Mononuclear cell (primary cell): ENCODE results near the gene LDB3. TPM values are rescaled to one million over a fixed set of nuclear protein-coding genes. Genes with fewer than 3 reads are reported as not detected.

Source experiments
- H3K27me3 ChIP-seq: 2 replicates; pipeline ENCODE4 v1.6.0; 2011; ENCODE audit warnings: low read length, control low read depth; ENCODE audit not compliant: insufficient read depth
- H3K4me1 ChIP-seq: 2 replicates; pipeline ENCODE4 v1.5.1; 2011; ENCODE audit warnings: mild to moderate bottlenecking, low read length, control low read depth; ENCODE audit not compliant: insufficient read depth
- H3K4me3 ChIP-seq: 2 replicates; pipeline ENCODE4 v1.5.1; 2011; ENCODE audit warnings: mild to moderate bottlenecking, low read length, moderate library complexity
- H3K9me3 ChIP-seq: 2 replicates; pipeline ENCODE4 v1.5.1; 2011; ENCODE audit warnings: low read depth, mild to moderate bottlenecking, control low read depth, low read length
- total RNA-seq: library from RNA; depleted of rRNA; stranded (reverse); fragments of >200 nt; gene quantifications from one replicate; pipeline ENCODE4 v1.2.3, GENCODE V29; 2012

Gene LDB3
- total RNA-seq, 1 donor = not detected

GRCh38 chr10:86647773-86648703 lies 20.3 kb upstream of the LDB3 start:
- H3K9me3 ChIP-seq = no peaks in the 10 kb centered on the region
- no peaks in the 10 kb centered on the region for H3K4me1 ChIP-seq

GRCh38 chr10:86648704-86649427 lies 19.4 kb upstream of the LDB3 start:
- Histone ChIP-seq H3K9me3 (no peaks in the 10 kb centered on the region), H3K27me3 (no peaks in the 10 kb centered on the region), H3K4me3 (no peak overlapping the region), H3K4me1 (no peaks in the 10 kb centered on the region)

More at GRCh38 chr10:86647773-86648703, 20.3 kb upstream of the LDB3 start:
- Histone ChIP-seq H3K4me3 (no peak overlapping the region), H3K27me3 (no peaks in the 10 kb centered on the region)

DNA sequence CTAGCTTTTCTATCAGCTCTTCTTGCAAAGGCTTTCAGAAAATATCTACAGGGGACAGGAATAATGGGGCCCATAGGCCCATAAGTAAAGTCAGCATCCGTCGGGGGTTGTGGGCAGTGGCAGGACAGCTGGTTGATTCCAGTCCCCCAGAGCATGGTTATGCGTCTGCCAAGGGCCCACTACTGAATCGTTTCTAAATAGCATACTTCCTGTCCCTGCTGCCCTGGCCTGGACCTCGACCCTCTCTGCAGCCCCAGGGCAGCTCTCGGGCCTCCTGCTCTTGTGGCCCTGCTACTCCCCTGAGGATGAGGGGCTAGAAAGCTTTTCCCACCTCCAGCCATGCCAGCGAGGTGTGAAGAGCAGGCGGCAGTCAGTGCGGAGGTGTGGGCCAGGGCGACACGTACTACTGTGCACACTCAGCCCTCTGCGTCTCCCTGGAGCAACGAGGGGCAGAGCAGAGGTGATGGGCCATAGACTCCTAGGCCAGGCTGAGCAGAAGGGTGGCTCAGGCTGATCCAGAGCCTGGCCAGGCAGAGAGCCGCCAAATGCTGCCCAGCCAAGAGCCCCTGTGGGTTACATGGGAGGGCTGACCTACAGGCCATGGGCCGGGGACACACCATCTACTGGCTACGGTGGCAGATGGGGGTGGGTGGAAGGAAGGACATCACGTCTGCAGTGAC lies 18.7 kb upstream of the LDB3 start:
- no peak overlapping the region for H3K4me3 ChIP-seq
- H3K9me3 ChIP-seq = no peaks in the 10 kb centered on the region
- H3K27me3 ChIP-seq = no peaks in the 10 kb centered on the region
- no peaks in the 10 kb centered on the region for H3K4me1 ChIP-seq

DNA sequence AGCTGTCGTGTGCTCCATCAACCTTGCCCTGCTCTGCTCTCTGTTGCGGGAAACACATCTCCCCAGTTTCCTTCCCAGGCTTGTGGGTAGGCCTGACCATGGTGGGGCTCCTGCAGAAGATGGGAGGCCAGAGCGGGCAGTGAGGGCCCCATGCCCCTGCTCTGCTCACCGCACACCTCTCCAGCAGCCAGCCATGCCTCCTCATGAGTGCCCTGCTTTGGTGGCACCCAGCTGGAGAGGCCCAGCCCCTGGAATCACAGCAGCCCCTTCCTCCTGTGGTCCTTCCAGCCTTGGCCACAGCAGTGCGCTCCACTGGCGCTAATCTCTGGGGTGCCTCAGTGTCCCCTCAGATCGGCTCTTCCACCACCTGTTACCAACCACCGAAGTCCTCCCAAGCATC lies 18.2 kb upstream of the LDB3 start:
- Histone ChIP-seq H3K9me3 (no peaks in the 10 kb centered on the region), H3K27me3 (no peaks in the 10 kb centered on the region), H3K4me1 (no peaks in the 10 kb centered on the region), H3K4me3 (no peak overlapping the region)

- H3K9me3 ChIP-seq = no peaks in the 10 kb centered on the region
- no peaks in the 10 kb centered on the region for H3K27me3 ChIP-seq
- no peaks in the 10 kb centered on the region for H3K4me1 ChIP-seq
- H3K4me3 ChIP-seq = no peak overlapping the region
These were observed 17.3 kb upstream of the LDB3 start for GRCh38 chr10:86651021-86651471.

GRCh38 chr10:86651631-86652331 lies 16.5 kb upstream of the LDB3 start:
- no peaks in the 10 kb centered on the region for H3K27me3 ChIP-seq
- no peaks in the 10 kb centered on the region for H3K9me3 ChIP-seq
- H3K4me3 ChIP-seq = no peak overlapping the region
- H3K4me1 ChIP-seq = no peaks in the 10 kb centered on the region

DNA sequence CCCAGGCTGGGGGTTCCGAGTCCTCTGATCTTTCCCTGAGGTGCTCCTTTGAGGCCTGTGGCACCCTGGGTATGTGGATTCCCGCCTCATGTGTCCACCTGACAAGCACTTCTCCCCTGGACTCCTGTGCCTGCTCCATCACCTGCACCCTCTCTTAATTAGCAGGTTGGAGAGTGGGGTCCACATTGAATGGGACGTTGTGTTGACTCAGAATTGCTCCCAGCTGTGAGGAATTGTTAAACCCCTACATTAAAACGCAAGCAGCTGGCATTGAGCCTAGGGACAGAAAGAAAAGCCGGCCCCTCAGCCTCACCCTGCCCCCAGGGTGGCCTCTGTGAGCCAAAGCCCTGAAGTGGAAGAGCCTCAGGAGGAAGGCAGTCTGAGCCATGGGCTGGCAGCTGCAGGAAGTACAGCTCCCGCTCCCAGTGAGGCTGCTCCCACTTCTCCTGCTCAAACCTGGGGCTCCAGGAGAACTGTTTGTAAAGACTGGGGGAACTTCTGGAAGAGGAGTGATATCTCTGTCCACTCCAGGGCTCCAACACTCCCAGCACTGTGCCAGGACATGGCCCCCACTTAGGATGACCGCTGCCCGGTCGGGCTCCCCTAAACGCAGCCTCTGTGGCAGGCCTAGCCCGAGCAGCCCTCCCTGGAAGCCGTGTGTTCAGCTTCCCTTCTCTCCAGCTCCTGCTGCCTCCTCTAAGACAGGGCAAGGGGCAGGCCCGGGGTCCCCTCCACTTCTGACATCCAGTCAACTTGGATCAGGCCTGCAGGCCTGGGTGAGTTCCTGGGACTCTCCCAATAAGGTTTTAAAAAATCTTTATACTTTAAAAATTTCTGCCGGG lies 15.7 kb upstream of the LDB3 start:
- Histone ChIP-seq H3K4me1 (no peaks in the 10 kb centered on the region), H3K4me3 (no peak overlapping the region), H3K9me3 (no peaks in the 10 kb centered on the region), H3K27me3 (no peaks in the 10 kb centered on the region)

DNA sequence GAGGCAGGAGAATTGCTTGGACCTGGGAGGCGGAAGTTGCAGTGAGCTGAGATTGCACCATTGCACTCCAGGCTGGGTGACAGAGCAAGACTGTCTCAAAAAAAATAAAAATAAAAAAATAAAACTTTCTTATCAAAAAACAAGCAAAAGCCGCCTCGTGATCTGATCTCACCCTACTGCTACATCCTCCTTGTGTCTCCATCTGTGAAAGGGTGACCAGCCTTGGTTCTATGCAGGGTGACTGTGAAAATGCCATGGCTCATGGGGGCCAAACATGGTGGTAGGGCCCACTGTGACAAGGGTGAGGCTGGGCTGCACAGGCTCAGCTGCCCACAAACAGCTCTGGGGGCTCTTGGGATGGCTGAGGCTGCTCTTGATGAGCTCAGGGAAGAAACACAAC lies 14.9 kb upstream of the LDB3 start:
- H3K27me3 ChIP-seq = no peaks in the 10 kb centered on the region
- H3K4me1 ChIP-seq = no peaks in the 10 kb centered on the region
- H3K9me3 ChIP-seq = no peaks in the 10 kb centered on the region
- H3K4me3 ChIP-seq = no peak overlapping the region

DNA sequence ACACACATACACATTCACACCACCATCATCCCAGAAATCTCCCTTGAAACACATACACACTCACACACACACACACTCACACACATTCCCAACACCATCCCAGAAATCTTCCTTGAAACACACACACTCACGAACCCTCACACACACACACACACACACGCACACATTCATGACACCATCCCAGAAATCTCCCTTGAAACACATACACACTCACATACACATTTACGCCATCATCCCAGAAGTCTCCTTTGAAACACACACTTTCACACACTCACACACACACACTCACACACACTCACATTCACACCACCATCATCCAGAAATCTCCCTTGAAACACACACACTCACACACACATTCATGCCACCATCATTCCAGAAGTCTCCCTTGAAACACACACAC lies 14.3 kb upstream of the LDB3 start:
- no peaks in the 10 kb centered on the region for H3K4me1 ChIP-seq
- no peaks in the 10 kb centered on the region for H3K27me3 ChIP-seq
- H3K4me3 ChIP-seq = no peak overlapping the region
- H3K9me3 ChIP-seq = no peaks in the 10 kb centered on the region

DNA sequence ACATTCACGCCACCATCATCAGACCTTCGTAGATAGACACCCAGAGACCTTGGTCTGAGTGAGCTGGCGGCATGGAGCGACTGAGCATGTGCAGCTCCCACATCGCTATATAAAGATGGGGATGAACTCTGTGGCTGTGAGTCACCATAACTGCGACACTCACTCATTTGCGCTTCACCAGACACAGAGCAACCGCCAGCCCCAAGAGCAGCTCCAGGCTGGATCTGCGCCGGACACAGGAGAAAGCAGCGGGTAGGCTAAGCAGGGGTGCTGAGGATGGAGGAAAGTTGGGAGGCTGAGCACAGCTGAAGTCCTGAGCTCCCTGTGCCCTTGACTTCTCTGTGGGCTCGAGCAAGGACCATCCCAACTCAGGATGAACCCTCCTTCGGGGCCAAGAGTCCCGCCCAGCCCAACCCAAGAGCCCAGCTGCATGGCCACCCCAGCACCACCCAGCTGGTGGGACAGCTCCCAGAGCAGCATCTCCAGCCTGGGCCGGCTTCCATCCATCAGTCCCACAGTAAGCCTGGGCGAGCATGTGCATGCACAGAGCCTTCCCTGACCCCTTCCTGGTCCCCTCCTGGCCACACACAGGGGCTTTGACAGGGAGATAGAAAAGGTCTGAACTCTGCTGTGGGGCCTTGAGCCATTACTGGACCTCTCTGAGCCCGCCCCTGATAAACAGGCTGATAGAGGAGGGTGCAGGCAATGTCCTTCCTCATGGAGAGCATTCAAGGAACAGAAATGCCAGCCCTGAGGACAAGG lies 13.7 kb upstream of the LDB3 start, which contains the start of gene OPN4:
Gene OPN4 (plus strand): TSS at position 137 of the 762 bp plus-strand sequence. CDS start 237 bp downstream, at position 374.
- H3K4me1 ChIP-seq = no peaks in the 10 kb centered on the region
- H3K27me3 ChIP-seq = no peaks in the 10 kb centered on the region
- H3K9me3 ChIP-seq = no peaks in the 10 kb centered on the region

DNA sequence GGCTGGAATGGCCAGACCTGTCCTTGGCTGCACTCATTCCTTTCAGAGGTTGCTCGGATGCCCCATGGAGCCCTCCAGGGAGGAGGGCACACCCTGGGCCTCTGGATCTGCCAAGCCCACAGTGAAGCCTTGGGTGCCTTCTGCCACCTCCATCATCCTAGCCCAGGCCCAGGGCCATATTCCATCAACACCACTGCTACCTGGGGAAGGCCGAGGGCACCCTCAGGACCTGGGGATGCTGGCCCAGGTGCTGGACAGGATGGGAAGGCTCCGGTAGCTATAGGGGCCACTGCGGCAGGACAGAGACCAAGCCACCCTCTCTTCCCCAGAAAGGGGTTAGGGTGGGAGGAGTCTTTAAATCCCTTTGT lies 13.2 kb upstream of the LDB3 start:
- no peaks in the 10 kb centered on the region for H3K4me1 ChIP-seq

More for the DNA sequence above, 13.7 kb upstream of the LDB3 start, which contains the start of gene OPN4:
- no peak within 1 kb of the TSS for H3K4me3 ChIP-seq

DNA sequence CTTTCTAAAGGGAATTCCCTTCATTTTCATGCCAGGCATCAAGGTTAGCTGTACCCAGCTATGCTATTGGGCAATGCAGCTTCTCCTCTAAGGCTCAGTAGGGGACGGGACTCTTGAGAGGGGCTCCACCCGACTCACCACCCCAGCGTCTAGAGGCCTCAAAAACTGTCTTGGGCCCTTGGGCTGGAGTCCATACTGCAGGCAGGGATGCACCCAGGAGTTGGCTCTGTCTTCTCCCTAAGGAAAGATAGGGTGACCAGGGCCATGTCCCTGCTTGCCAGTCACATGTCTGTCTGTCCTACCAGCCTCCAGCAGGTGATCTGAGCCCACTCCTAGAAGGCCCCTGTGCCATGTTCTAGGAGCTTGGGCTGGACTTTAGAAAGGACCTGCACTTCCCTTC lies 12.7 kb upstream of the LDB3 start:
- Histone ChIP-seq H3K9me3 (no peaks in the 10 kb centered on the region), H3K4me3 (no peak overlapping the region), H3K4me1 (no peaks in the 10 kb centered on the region), H3K27me3 (no peaks in the 10 kb centered on the region)

More for the DNA sequence above, 13.2 kb upstream of the LDB3 start:
- Histone ChIP-seq H3K27me3 (no peaks in the 10 kb centered on the region), H3K4me3 (no peak overlapping the region), H3K9me3 (no peaks in the 10 kb centered on the region)

GRCh38 chr10:86657011-86657395 lies 11.3 kb upstream of the LDB3 start:
- H3K9me3 ChIP-seq = no peaks in the 10 kb centered on the region
- H3K27me3 ChIP-seq = no peaks in the 10 kb centered on the region
- no peak overlapping the region for H3K4me3 ChIP-seq

More at GRCh38 chr10:86657011-86657395, 11.3 kb upstream of the LDB3 start:
- H3K4me1 ChIP-seq = no peaks in the 10 kb centered on the region
